Mesendoderm (in vitro differentiated cells): Measurements from ENCODE around the gene ALG10. TPM values are rescaled to one million over a fixed set of nuclear protein-coding genes. Genes with fewer than 3 reads are reported as not detected.

Experiments used
- DNase-seq: peaks from one replicate; pipeline ENCODE4 v3.0.0; 2013
- H2AK5ac ChIP-seq: 2 replicates; pipeline ENCODE4 v1.6.1; 2013; ENCODE audit warnings: low read length, inconsistent platforms
- H2BK120ac ChIP-seq: 2 replicates; pipeline ENCODE4 v1.6.1; 2013; ENCODE audit warnings: low read depth, mild to moderate bottlenecking, low read length, moderate library complexity, mixed read lengths
- H2BK15ac ChIP-seq: replicated peaks from 2 replicates; pipeline ENCODE4 v1.6.1; 2013; ENCODE audit warnings: low read depth, mild to moderate bottlenecking, moderate library complexity
- H2BK5ac ChIP-seq: 2 replicates; pipeline ENCODE4 v1.6.1; 2013; ENCODE audit warnings: low read length, inconsistent platforms
- H3K18ac ChIP-seq: 2 replicates; pipeline ENCODE4 v1.6.1; 2013; ENCODE audit warnings: mild to moderate bottlenecking, low read length, mixed read lengths
- H3K23ac ChIP-seq: one replicate; pipeline ENCODE4 v1.6.1; 2013; ENCODE audit warnings: low read length
- H3K27ac ChIP-seq: 2 replicates; pipeline ENCODE4 v1.5.1; 2013; ENCODE audit warnings: low read depth, mild to moderate bottlenecking, inconsistent platforms, low read length, moderate library complexity
- H3K27me3 ChIP-seq: 2 replicates; pipeline ENCODE4 v1.6.1; 2013; ENCODE audit warnings: low read length, control low read depth, mild to moderate bottlenecking, inconsistent platforms; ENCODE audit not compliant: insufficient read depth, poor library complexity
- H3K36me3 ChIP-seq: 2 replicates; pipeline ENCODE4 v1.6.1; 2013; ENCODE audit warnings: low read length, inconsistent platforms; ENCODE audit not compliant: control insufficient read depth, insufficient read depth
- H3K4ac ChIP-seq: one replicate; pipeline ENCODE4 v1.6.1; 2013; ENCODE audit warnings: low read depth, mild to moderate bottlenecking, low read length, moderate library complexity
- H3K4me1 ChIP-seq: 2 replicates; pipeline ENCODE4 v1.6.1; 2013; ENCODE audit warnings: low read depth, low read length, inconsistent platforms; ENCODE audit not compliant: control insufficient read depth
- H3K4me2 ChIP-seq: 2 replicates; pipeline ENCODE4 v1.6.1; 2013; ENCODE audit warnings: low read length
- H3K4me3 ChIP-seq: 2 replicates; pipeline ENCODE4 v1.5.1; 2013; ENCODE audit warnings: mild to moderate bottlenecking, low read length
- H3K56ac ChIP-seq: one replicate; pipeline ENCODE4 v1.6.1; 2013; ENCODE audit warnings: low read length
- H3K79me1 ChIP-seq: 2 replicates; pipeline ENCODE4 v1.6.1; 2013; ENCODE audit warnings: low read length, inconsistent platforms
- H3K79me2 ChIP-seq: 2 replicates; pipeline ENCODE4 v1.6.1; 2013; ENCODE audit warnings: mild to moderate bottlenecking, low read length; ENCODE audit not compliant: control insufficient read depth, insufficient read depth
- H3K9ac ChIP-seq: 2 replicates; pipeline ENCODE4 v1.6.1; 2013; ENCODE audit warnings: low read length, inconsistent platforms
- H4K5ac ChIP-seq: one replicate; pipeline ENCODE4 v1.6.1; 2013; ENCODE audit warnings: low read length
- H4K8ac ChIP-seq: one replicate; pipeline ENCODE4 v1.6.1; 2013; ENCODE audit warnings: low read depth, mild to moderate bottlenecking, control low read depth, low read length, moderate library complexity
- WGBS: extraction: QIAGEN DNeasy Blood & Tissue Kit; methylation state at CpG from one replicate; pipeline ENCODE4 v1.1.7; 2013; ENCODE audit warnings: low lambda C conversion rate, missing lambda C conversion rate; ENCODE audit not compliant: insufficient coverage; ENCODE audit errors: extremely low coverage; 5-methylcytosine and 5-hydroxymethylcytosine counted together
- small RNA-seq: library from polyadenylated mRNA; stranded (forward); fragments of <200 nt; extraction: miRNeasy Mini kit (QIAGEN cat#:217004); gene quantifications from one replicate; pipeline ENCODE3, GENCODE V24; 2013; ENCODE audit not compliant: insufficient read depth

Gene ALG10

DNA sequence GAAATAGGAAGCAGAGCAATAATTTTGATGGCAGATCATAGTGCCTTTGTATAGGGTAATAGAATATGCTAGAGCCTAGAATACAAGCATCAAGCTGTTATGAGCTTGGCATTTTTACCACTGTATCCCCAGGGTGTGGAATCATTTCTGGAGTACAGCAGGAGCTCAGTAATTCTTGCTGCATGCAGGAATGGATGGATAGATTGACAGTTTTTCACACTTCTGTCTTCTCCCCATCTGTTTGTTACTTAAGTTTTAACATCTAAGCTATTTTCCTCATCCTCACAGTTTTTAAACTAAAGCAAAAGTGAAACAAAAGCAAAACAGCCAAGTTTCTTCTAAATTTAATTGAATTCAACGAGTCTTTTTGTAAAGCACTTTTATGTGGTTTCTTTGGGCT lies 32.6 kb downstream of the ALG10 start:
- Histone ChIP-seq H3K56ac (no peak overlapping the region), H3K4me2 (no peak overlapping the region), H3K23ac (no peak overlapping the region)

More for the DNA sequence above, 32.6 kb downstream of the ALG10 start:
- H4K8ac ChIP-seq, result no peak overlapping the region
- DNase-seq, result no peak
- H3K27ac ChIP-seq, result no peak overlapping the region
- no peak overlapping the region for H2BK15ac ChIP-seq
- no peak overlapping the region for H3K9ac ChIP-seq
- H3K36me3 ChIP-seq, result no peaks in the 10 kb centered on the region
- H3K4ac ChIP-seq, result no peak overlapping the region
- H3K4me3 ChIP-seq, result no peak overlapping the region
- no peaks in the 10 kb centered on the region for H3K4me1 ChIP-seq
- H3K79me2 ChIP-seq, result no peaks in the 10 kb centered on the region
- no peaks in the 10 kb centered on the region for H3K79me1 ChIP-seq
- H4K5ac ChIP-seq, result no peak overlapping the region
- no peaks in the 10 kb centered on the region for H3K27me3 ChIP-seq
- WGBS, result no CpG with 5 or more reads among the region's 1 CpG
- no peak overlapping the region for H2BK5ac ChIP-seq
- H2AK5ac ChIP-seq, result no peak overlapping the region
- no peak overlapping the region for H3K18ac ChIP-seq
- no peak overlapping the region for H2BK120ac ChIP-seq

Small RNAs within 50 kb of the gene (small RNA-seq; reads per million reads assigned to genes)
- not detected for gene RF00019
